Vagina (tissue), 2 donors: ENCODE results near the gene SMU1.

Experiments used
- POLR2A ChIP-seq, 2 donors: fragments of 450-650 bp; IDR thresholded peaks; one replicate each; pipeline ENCODE4 v1.6.1; 2017; ENCODE audit warnings: antibody characterized with exemption in 2 of 2, mild to moderate bottlenecking in 2 of 2, moderate library complexity in 2 of 2
- POLR2AphosphoS5 ChIP-seq, 2 donors: sonication (generic); formaldehyde crosslinking; IDR thresholded peaks; one replicate each; pipeline ENCODE4 v1.9.0; 2017; ENCODE audit warnings: antibody characterized with exemption in 2 of 2, mild to moderate bottlenecking in 2 of 2, low read depth in 1 of 2; ENCODE audit not compliant: insufficient read depth in 1 of 2
- TF ChIP-seq, protein P1 (sequence below), 3 experiments: fragments of 450-650 bp in 2 of 3; fragments of 200-600 bp in 1 of 3; sonication (generic) in 1 of 3; IDR thresholded peaks; one replicate each; pipeline ENCODE4 v1.5.1; 2017 to 2019; ENCODE audit warnings: antibody characterized with exemption in 3 of 3, mild to moderate bottlenecking in 2 of 3, moderate library complexity in 2 of 3

DNA sequence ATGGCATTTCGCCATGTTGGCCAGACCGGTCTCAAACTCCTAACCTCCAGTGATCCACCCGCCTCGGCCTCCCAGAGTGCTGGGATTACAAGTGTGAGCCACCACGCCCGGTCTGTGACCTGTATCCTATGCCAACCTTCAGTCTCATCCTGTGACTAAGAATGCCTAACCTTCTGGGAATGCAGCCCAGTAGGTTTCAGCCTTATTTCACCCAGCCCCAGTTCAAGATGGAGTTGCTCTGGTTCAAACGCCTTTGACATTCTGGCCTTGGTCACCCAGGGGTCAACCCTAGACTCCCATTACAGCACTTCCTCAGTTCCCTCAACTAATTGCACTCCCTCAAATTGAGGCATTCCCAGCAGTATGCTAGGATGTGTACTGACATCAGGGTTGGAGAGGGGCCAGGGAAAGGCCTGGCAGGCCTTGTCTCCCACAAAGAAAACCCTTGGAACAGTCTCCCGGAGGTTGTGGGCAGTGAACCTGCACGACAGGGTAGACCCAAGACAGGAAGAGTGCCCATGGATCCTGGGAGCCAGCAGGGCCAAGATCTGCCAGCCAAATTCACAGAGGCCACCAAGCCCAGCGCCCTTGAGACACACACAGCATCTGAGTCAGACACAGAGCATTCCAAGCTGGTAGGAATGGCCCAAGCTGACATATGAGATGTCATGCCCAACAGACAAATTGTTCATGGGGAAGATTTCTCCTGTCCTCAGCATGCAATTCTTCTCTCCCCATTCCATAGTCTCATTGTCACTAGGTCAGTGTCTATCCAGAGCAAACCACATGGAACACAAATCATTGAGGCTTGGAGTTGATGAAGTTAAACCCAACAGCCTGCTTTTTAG is 24.9 kb upstream of the SMU1 start:
- no peak for TF ChIP-seq POLR2AphosphoS5 (IDR thresholded peaks at IDR 0.05; ENCODE audit: insufficient read depth in 1 of 2, low read depth in 1 of 2)
- TF ChIP-seq POLR2A (IDR thresholded peaks at IDR 0.05) = no peak
- TF ChIP-seq, protein P1, sequence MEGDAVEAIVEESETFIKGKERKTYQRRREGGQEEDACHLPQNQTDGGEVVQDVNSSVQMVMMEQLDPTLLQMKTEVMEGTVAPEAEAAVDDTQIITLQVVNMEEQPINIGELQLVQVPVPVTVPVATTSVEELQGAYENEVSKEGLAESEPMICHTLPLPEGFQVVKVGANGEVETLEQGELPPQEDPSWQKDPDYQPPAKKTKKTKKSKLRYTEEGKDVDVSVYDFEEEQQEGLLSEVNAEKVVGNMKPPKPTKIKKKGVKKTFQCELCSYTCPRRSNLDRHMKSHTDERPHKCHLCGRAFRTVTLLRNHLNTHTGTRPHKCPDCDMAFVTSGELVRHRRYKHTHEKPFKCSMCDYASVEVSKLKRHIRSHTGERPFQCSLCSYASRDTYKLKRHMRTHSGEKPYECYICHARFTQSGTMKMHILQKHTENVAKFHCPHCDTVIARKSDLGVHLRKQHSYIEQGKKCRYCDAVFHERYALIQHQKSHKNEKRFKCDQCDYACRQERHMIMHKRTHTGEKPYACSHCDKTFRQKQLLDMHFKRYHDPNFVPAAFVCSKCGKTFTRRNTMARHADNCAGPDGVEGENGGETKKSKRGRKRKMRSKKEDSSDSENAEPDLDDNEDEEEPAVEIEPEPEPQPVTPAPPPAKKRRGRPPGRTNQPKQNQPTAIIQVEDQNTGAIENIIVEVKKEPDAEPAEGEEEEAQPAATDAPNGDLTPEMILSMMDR (IDR thresholded peaks at IDR 0.05) = no peak
